Thyroid gland (tissue), 4 donors: ENCODE measurements around the gene FAM210A. TPM values are rescaled to one million over a fixed set of nuclear protein-coding genes. Genes with fewer than 3 reads are reported as not detected.
"Not testable (repeated sequence)": the region's sequence is repeated elsewhere in the genome, so short reads cannot be mapped to it uniquely, and the experiment has no call there.

ENCODE experiments used
- DNase-seq, 2 donors: peaks; one replicate each; pipeline ENCODE4 v3.0.0-alpha.2; 2019
- H3K27ac ChIP-seq, 3 donors: fragments of 200-600 bp; sonication (generic); 1 replicate in 2 of 3; 2 replicates in 1 of 3; pipeline ENCODE4 v1.5.1; 2016 to 2019; ENCODE audit warnings: mild to moderate bottlenecking in 1 of 3, moderate library complexity in 1 of 3
- H3K27me3 ChIP-seq: fragments of 200-600 bp; sonication (generic); one replicate; pipeline ENCODE4 v1.5.1; 2019
- H3K36me3 ChIP-seq, 2 donors: fragments of 200-600 bp; sonication (generic); one replicate each; pipeline ENCODE4 v1.5.1; 2016 to 2019
- H3K4me1 ChIP-seq, 2 donors: fragments of 200-600 bp; sonication (generic); one replicate each; pipeline ENCODE4 v1.5.1; 2017 to 2019
- H3K4me3 ChIP-seq, 3 donors: fragments of 200-600 bp; sonication (generic); replicated peaks in 1 of 3; 1 replicate in 2 of 3; 2 replicates in 1 of 3; pipeline ENCODE4 v1.5.1; 2016; ENCODE audit warnings: mild to moderate bottlenecking in 1 of 3
- H3K9me3 ChIP-seq: fragments of 200-600 bp; sonication (generic); one replicate; pipeline ENCODE4 v1.5.1; 2017
- CTCF ChIP-seq, 6 experiments: fragments of 200-600 bp in 3 of 6; fragments of 450-650 bp in 3 of 6; sonication (generic) in 3 of 6; IDR thresholded peaks; one replicate each; pipeline ENCODE4 v1.5.1; 2016 to 2019; ENCODE audit warnings: antibody characterized with exemption in 6 of 6, mild to moderate bottlenecking in 2 of 6, inconsistent platforms in 1 of 6, moderate library complexity in 1 of 6
- POLR2A ChIP-seq, 2 donors: fragments of 450-650 bp; IDR thresholded peaks; one replicate each; pipeline ENCODE4 v1.6.1; 2017; ENCODE audit warnings: antibody characterized with exemption in 2 of 2, mild to moderate bottlenecking in 2 of 2, moderate library complexity in 1 of 2
- WGBS, 2 donors: methylation state at CpG; one replicate each; pipeline ENCODE4 v1.1.5; 2017; 5-methylcytosine and 5-hydroxymethylcytosine counted together
- intact Hi-C: fragments of 100-400 bp; cut with DNase I; formaldehyde crosslinking; loops from one replicate; pipeline ENCODE4 v1.15.1; 2023
- total RNA-seq, 4 donors: library from RNA; depleted of rRNA; stranded (reverse); fragments of >200 nt; gene quantifications; one replicate each; pipeline ENCODE4 v1.2.3, GENCODE V29; 2016

Gene FAM210A
- total RNA-seq, 4 donors from 2014 or later: 9.1 to 13.8 (median 12.1) TPM

- TF ChIP-seq POLR2A (IDR thresholded peaks at IDR 0.05) (no peak), CTCF (IDR thresholded peaks at IDR 0.05) (no peak)
- intact Hi-C loops: no loop called here
- peaks cover 17 to 24% of the 10 kb centered on the region in 2 donors for H3K36me3 ChIP-seq
- peaks cover 0 to 7% of the 10 kb centered on the region in 2 donors for H3K4me1 ChIP-seq
- no peaks in the 10 kb centered on the region for H3K9me3 ChIP-seq
- H3K27ac ChIP-seq: no peak overlapping the region
- DNase-seq: no peak
- no peak overlapping the region for H3K4me3 ChIP-seq
- no peaks in the 10 kb centered on the region for H3K27me3 ChIP-seq
- WGBS, 2 donors: 80 to 91% methylated on average over 1 of the region's 1 CpG
Measured at GRCh38 chr18:13758622-13759021, 32.3 kb upstream of the FAM210A start.

- DNase-seq: no peak
- intact Hi-C loops: no loop called here
- Histone ChIP-seq H3K27ac (no peak overlapping the region), H3K27me3 (no peaks in the 10 kb centered on the region), H3K9me3 (no peaks in the 10 kb centered on the region), H3K36me3 (peaks cover 22 to 36% of the 10 kb centered on the region in 2 donors), H3K4me1 (no peaks in the 10 kb centered on the region), H3K4me3 (no peak overlapping the region)
- TF ChIP-seq POLR2A (IDR thresholded peaks at IDR 0.05) (no peak), CTCF (IDR thresholded peaks at IDR 0.05) (no peak)
Measured at GRCh38 chr18:13756671-13757070, 30.3 kb upstream of the FAM210A start.

- H3K27me3 ChIP-seq: no peaks in the 10 kb centered on the region
- 96 to 100% methylated on average over 2 of the region's 2 CpGs for WGBS, 2 donors
- no peak for TF ChIP-seq POLR2A (IDR thresholded peaks at IDR 0.05)
- TF ChIP-seq CTCF (IDR thresholded peaks at IDR 0.05): no peak
- H3K4me3 ChIP-seq: no peak overlapping the region
- H3K36me3 ChIP-seq: peaks cover 22 to 36% of the 10 kb centered on the region in 2 donors
- DNase-seq: no peak
- intact Hi-C loops: no loop called here
- H3K27ac ChIP-seq: no peak overlapping the region
- H3K9me3 ChIP-seq: no peaks in the 10 kb centered on the region
- H3K4me1 ChIP-seq: no peaks in the 10 kb centered on the region
Measured at GRCh38 chr18:13756261-13756660, 29.9 kb upstream of the FAM210A start.

- H3K9me3 ChIP-seq, H3K27ac ChIP-seq, intact Hi-C loops, DNase-seq, H3K27me3 ChIP-seq, H3K4me1 ChIP-seq, H3K4me3 ChIP-seq: not testable (repeated sequence)
- 96 to 99% methylated on average over 3 of the region's 3 CpGs for WGBS, 2 donors
- H3K36me3 ChIP-seq: peaks cover 26 to 55% of the 10 kb centered on the region in 2 donors
Measured at GRCh38 chr18:13751599-13751998, 25.2 kb upstream of the FAM210A start.

- Histone ChIP-seq H3K4me1 (no peaks in the 10 kb centered on the region), H3K4me3 (no peak overlapping the region), H3K9me3 (no peaks in the 10 kb centered on the region), H3K27me3 (no peaks in the 10 kb centered on the region), H3K27ac (no peak overlapping the region), H3K36me3 (peaks cover 21 to 44% of the 10 kb centered on the region in 2 donors)
- TF ChIP-seq CTCF (IDR thresholded peaks at IDR 0.05) (no peak), POLR2A (IDR thresholded peaks at IDR 0.05) (no peak)
- no peak for DNase-seq
- intact Hi-C loops: no loop called here
- WGBS, 2 donors: 92 to 98% methylated on average over 3 of the region's 3 CpGs
Measured at GRCh38 chr18:13746633-13747032, 20.3 kb upstream of the FAM210A start.

GRCh38 chr18:13745696-13746095, 19.3 kb upstream of the FAM210A start:
- 77 to 79% methylated on average over 3 of the region's 3 CpGs for WGBS, 2 donors
- intact Hi-C loops: no loop called here
- Histone ChIP-seq H3K4me1 (no peaks in the 10 kb centered on the region), H3K27me3 (no peaks in the 10 kb centered on the region), H3K27ac (no peak overlapping the region), H3K9me3 (no peaks in the 10 kb centered on the region), H3K4me3 (no peak overlapping the region), H3K36me3 (peaks cover 30 to 46% of the 10 kb centered on the region in 2 donors)
- TF ChIP-seq CTCF (IDR thresholded peaks at IDR 0.05): no peak
- no peak for TF ChIP-seq POLR2A (IDR thresholded peaks at IDR 0.05)
- DNase-seq: no peak
